HepG2 (cell line): Measurements from ENCODE around the gene RANBP2. TPM values are rescaled to one million over a fixed set of nuclear protein-coding genes. Genes with fewer than 3 reads are reported as not detected.

Experiments used
- ATAC-seq: fragments of 200-7000 bp; cut with Tn5 transposase; 3 replicates; pipeline ENCODE4 v1.9.1; 2020; ENCODE audit warnings: mild to moderate bottlenecking, moderate library complexity
- BruUV-seq: library from RNA; stranded (reverse); fragments of 400-500 nt; replicated peaks from 2 replicates; lab custom pipeline; 2021; lab: Mats Ljungman, UMichigan
- CTCF ChIA-PET: fragments of 300-600 bp; formaldehyde crosslinking; extraction: SDS; loops from one replicate; lab custom pipeline; 2021; ENCODE audit warnings: low total read pairs, inconsistent platforms, low intra/inter-chr PET ratio; lab: Yijun Ruan, JAX
- POLR2A ChIA-PET: fragments of 350-600 bp; sonication (Branson Sonifier 250); formaldehyde crosslinking; loops from one replicate; lab custom pipeline; 2020; ENCODE audit warnings: antibody characterized with exemption, inconsistent platforms; lab: Yijun Ruan, JAX
- DNase-seq: peaks from one replicate; pipeline ENCODE4 v3.0.0-alpha.2; 2015; ENCODE audit warnings: low spot score
- FAIRE-seq: peaks from 3 replicates; lab custom pipeline; 2011; peaks lifted over from hg19 to GRCh38; lab: Jason Lieb, UNC
- H2AFZ ChIP-seq: one replicate; pipeline ENCODE4 v1.6.1; 2011; ENCODE audit warnings: low read length, inconsistent platforms
- H3K27ac ChIP-seq: fragments of 300-600 bp; 3 replicates; pipeline ENCODE4 v1.8.0; 2011; ENCODE audit warnings: mixed run types, mild to moderate bottlenecking, mixed read lengths, low read length, inconsistent platforms; ENCODE audit not compliant: insufficient read depth; ENCODE audit errors: extremely low read length
- H3K27me3 ChIP-seq, 2 experiments: fragments of 200-600 bp in 1 of 2; 2 replicates in 1 of 2; 3 replicates in 1 of 2; pipeline versions ENCODE4 v1.6.0 to v1.8.0; 2011; ENCODE audit warnings: low read length in 2 of 2, mild to moderate bottlenecking in 2 of 2, moderate library complexity in 2 of 2, inconsistent platforms in 1 of 2; ENCODE audit not compliant: insufficient read depth in 2 of 2, control insufficient read depth in 1 of 2
- H3K36me3 ChIP-seq, 2 experiments: fragments of 200-600 bp in 1 of 2; replicated peaks in 1 of 2; 2 replicates in 1 of 2; 3 replicates in 1 of 2; pipeline versions ENCODE4 v1.5.1 to v1.8.0; 2011; ENCODE audit warnings: low read length in 2 of 2, inconsistent platforms in 1 of 2; ENCODE audit not compliant: insufficient read depth in 2 of 2, control insufficient read depth in 1 of 2
- H3K4me1 ChIP-seq: 2 replicates; pipeline ENCODE4 v1.5.1; 2012; ENCODE audit warnings: low read length, inconsistent platforms; ENCODE audit not compliant: insufficient read depth
- H3K4me2 ChIP-seq: 2 replicates; pipeline ENCODE4 v1.6.0; 2011; ENCODE audit warnings: low read depth, low read length, inconsistent platforms
- H3K4me3 ChIP-seq, 3 experiments: fragments of 200-600 bp in 1 of 3; sonication (generic), shearing (Covaris generic) in 1 of 3; replicated peaks in 1 of 3; 2 replicates each; pipeline ENCODE4 v1.5.1; 2011 to 2016; ENCODE audit warnings: low read length in 3 of 3, inconsistent platforms in 2 of 3, low read depth in 2 of 3, mild to moderate bottlenecking in 2 of 3, control low read depth in 1 of 3, mixed read lengths in 1 of 3; ENCODE audit not compliant: insufficient read depth in 1 of 3
- H3K79me2 ChIP-seq: one replicate; pipeline ENCODE4 v1.6.1; 2011; ENCODE audit warnings: low read length, inconsistent platforms; ENCODE audit not compliant: insufficient read depth
- H3K9ac ChIP-seq: 2 replicates; pipeline ENCODE4 v1.6.0; 2011; ENCODE audit warnings: mild to moderate bottlenecking, low read depth, low read length, inconsistent platforms; ENCODE audit not compliant: insufficient read depth
- H3K9me3 ChIP-seq: 2 replicates; pipeline ENCODE4 v1.5.1; 2012; ENCODE audit warnings: mild to moderate bottlenecking, low read length
- H4K20me1 ChIP-seq: 2 replicates; pipeline ENCODE4 v1.6.0; 2011; ENCODE audit warnings: inconsistent platforms, mild to moderate bottlenecking, low read length, moderate library complexity; ENCODE audit not compliant: insufficient read depth
- BCL6 ChIP-seq: IDR thresholded peaks from 2 replicates; pipeline ENCODE4 v1.6.1; 2016; ENCODE audit warnings: missing genetic modification reagents, missing compliant biosample characterization
- CSRNP1 ChIP-seq: sonication (generic); formaldehyde crosslinking; IDR thresholded peaks from 2 replicates; pipeline ENCODE4 v1.8.1; 2023; ENCODE audit warnings: mild to moderate bottlenecking, missing genetic modification reagents
- HNRNPK ChIP-seq: fragments of 200-400 bp; formaldehyde crosslinking; IDR thresholded peaks from 2 replicates; pipeline ENCODE4 v1.6.1; 2018; ENCODE audit warnings: low read length, low read depth, moderate library complexity, mild to moderate bottlenecking; ENCODE audit not compliant: poor library complexity, severe bottlenecking
- MED13 ChIP-seq: sonication (generic); formaldehyde crosslinking; IDR thresholded peaks from 2 replicates; pipeline ENCODE4 v1.5.0; 2020; ENCODE audit warnings: missing genetic modification reagents
- ZNF317 ChIP-seq: sonication (generic); formaldehyde crosslinking; IDR thresholded peaks from 2 replicates; pipeline ENCODE4 v1.5.0; 2020; ENCODE audit warnings: mild to moderate bottlenecking, missing genetic modification reagents
- ZNF597 ChIP-seq: sonication (generic); formaldehyde crosslinking; IDR thresholded peaks from 2 replicates; pipeline ENCODE4 v1.5.0; 2020; ENCODE audit warnings: missing genetic modification reagents
- ZNF747 ChIP-seq: sonication (generic); formaldehyde crosslinking; IDR thresholded peaks from 2 replicates; pipeline ENCODE4 v1.8.1; 2023; ENCODE audit warnings: missing genetic modification reagents, mild to moderate bottlenecking, borderline replicate concordance
- WGBS: methylation state at CpG from one replicate; pipeline ENCODE4 v1.1.6; 2017; ENCODE audit warnings: low lambda C conversion rate; 5-methylcytosine and 5-hydroxymethylcytosine counted together
- in situ Hi-C: cut with HindIII; loops from 2 replicates; pipeline ENCODE4 v1.10.0; 2017; ENCODE audit warnings: low pct_unique_long_range_greater_than_20kb; ENCODE audit not compliant: extremely low pct_ligation_motif_present
- intact Hi-C: fragments of 100-400 bp; cut with micrococcal nuclease; formaldehyde crosslinking; loops from one replicate; pipeline ENCODE4 v1.10.0; 2022; ENCODE audit not compliant: unreplicated experiment
- polyA plus RNA-seq, 8 experiments: library from polyadenylated mRNA; depleted of rRNA in 3 of 8; stranded (reverse) in 7 of 8; unstranded in 1 of 8; fragments of >200 nt; fragmentation: Illumina TruSeq in 4 of 8; extraction: Trizol in 4 of 8; gene quantifications; 2 replicates each; pipeline versions ENCODE4 v1.2.1 to v1.2.3, GENCODE V29; 2011 to 2016; ENCODE audit warnings: low read depth in 4 of 8, missing spikeins in 1 of 8, mixed read lengths in 1 of 8; ENCODE audit not compliant: insufficient read depth in 1 of 8
- total RNA-seq, 5 experiments: library from RNA; depleted of rRNA; stranded (reverse); fragments of >200 nt; fragmentation: Illumina TruSeq; extraction: Trizol; gene quantifications; 2 replicates each; pipeline ENCODE4 v1.2.3, GENCODE V29; 2016; ENCODE audit warnings: low read depth in 1 of 5
- TF ChIP-seq, protein P1 (sequence below): sonication (generic); formaldehyde crosslinking; IDR thresholded peaks from 2 replicates; pipeline ENCODE4 v1.4.0; 2020; ENCODE audit warnings: missing genetic modification reagents
- TF ChIP-seq, protein P2 (sequence below): sonication (generic); formaldehyde crosslinking; IDR thresholded peaks from 2 replicates; pipeline ENCODE4 v1.5.1; 2020; ENCODE audit warnings: missing genetic modification reagents, mild to moderate bottlenecking, borderline replicate concordance

Gene RANBP2
- total and polyA plus RNA-seq, 2 of the 13 experiments (the other 11 are each of a cell fraction or from before 2014, with no cell fraction given), result 12.2 to 87.0 TPM

- no peak overlapping the region for H3K4me2 ChIP-seq
- H3K27me3 ChIP-seq, result no peaks in the 10 kb centered on the region
- WGBS, result 97% methylated on average over 2 of the region's 2 CpGs
- BruUV-seq, result no TSS peak
- H3K4me3 ChIP-seq, result no peak overlapping the region
- no peaks in the 10 kb centered on the region for H4K20me1 ChIP-seq
- H2AFZ ChIP-seq, result no peak overlapping the region
- ATAC-seq, result no peak
- no peak overlapping the region for H3K27ac ChIP-seq
- H3K9me3 ChIP-seq, result peaks cover 12% of the 10 kb centered on the region; the same call in 1 of the 2 replicates
- no peak for FAIRE-seq
- H3K79me2 ChIP-seq, result no peaks in the 10 kb centered on the region
- H3K9ac ChIP-seq, result no peak overlapping the region
- no peak for TF ChIP-seq CSRNP1 (CRISPR knock-in tag)
- TF ChIP-seq BCL6 (CRISPR knock-in tag), result no peak
- TF ChIP-seq, protein P1, sequence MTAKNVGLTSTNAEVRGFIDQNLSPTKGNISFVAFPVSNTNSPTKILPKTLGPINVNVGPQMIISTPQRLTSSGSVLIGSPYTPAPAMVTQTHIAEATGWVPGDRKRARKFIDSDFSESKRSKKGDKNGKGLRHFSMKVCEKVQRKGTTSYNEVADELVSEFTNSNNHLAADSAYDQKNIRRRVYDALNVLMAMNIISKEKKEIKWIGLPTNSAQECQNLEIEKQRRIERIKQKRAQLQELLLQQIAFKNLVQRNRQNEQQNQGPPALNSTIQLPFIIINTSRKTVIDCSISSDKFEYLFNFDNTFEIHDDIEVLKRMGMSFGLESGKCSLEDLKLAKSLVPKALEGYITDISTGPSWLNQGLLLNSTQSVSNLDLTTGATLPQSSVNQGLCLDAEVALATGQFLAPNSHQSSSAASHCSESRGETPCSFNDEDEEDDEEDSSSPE, result no peak
- TF ChIP-seq, protein P2, sequence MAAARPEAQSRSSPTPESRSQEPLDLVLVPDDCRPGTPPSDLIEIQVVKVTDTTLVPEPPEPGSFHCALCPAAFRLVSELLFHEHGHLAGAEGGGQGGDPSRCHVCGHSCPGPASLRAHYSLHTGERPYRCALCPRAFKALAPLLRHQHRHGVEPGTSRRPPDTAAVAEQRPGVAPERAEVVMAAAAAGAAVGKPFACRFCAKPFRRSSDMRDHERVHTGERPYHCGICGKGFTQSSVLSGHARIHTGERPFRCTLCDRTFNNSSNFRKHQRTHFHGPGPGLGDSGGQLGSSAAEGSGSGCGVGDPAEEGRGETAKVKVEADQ (CRISPR knock-in tag), result no peak
- peak; percentile 99 for TF ChIP-seq ZNF317 (CRISPR knock-in tag)
- no peak for TF ChIP-seq ZNF747 (CRISPR knock-in tag)
- no peak for TF ChIP-seq MED13 (CRISPR knock-in tag)
- TF ChIP-seq ZNF597 (CRISPR knock-in tag), result no peak
- no peak for TF ChIP-seq HNRNPK
- peaks cover 12% of the 10 kb centered on the region for H3K4me1 ChIP-seq
- in situ Hi-C loops, result no loop called here
- POLR2A ChIA-PET, result no interaction called here
- CTCF ChIA-PET, result no interaction called here
- peaks cover 16 to 47% of the 10 kb centered on the region in 2 experiments for H3K36me3 ChIP-seq
- DNase-seq, result no peak
- intact Hi-C loops, result no loop called here
These were observed 101.2 kb downstream of the RANBP2 start for GRCh38 chr2:108820482-108820881.
